ENCODE measurements around the gene FAM3C.
A peak's percentile ranks its signal among the peaks of the same experiment; 100 is the strongest.
"Not testable (repeated sequence)": the region's sequence is repeated elsewhere in the genome, so short reads cannot be mapped to it uniquely, and the experiment has no call there.

FAM3C gene

GRCh38 chr7:121395961-121396757, at the start of gene FAM3C:
TSS of gene FAM3C (minus strand) at chr7:121396308. CDS start at chr7:121382969, 13,339 bp downstream.
- peak; percentile 16 to 95 (median 80) for DNase-seq

GRCh38 chr7:121442845-121443244, 46.7 kb upstream of the FAM3C start:
- DNase-seq: no peak

- no peak for DNase-seq
Measured at GRCh38 chr7:121440857-121441503, 44.9 kb upstream of the FAM3C start.

- DNase-seq: peak in 7 of 14 donors; percentile 2 to 40 (median 7)
Measured at GRCh38 chr7:121438043-121438955, 42.2 kb upstream of the FAM3C start.

GRCh38 chr7:121437470-121437869, 41.4 kb upstream of the FAM3C start:
- no peak for DNase-seq

- no peak for DNase-seq
Measured at GRCh38 chr7:121436688-121437087, 40.6 kb upstream of the FAM3C start.

GRCh38 chr7:121436136-121436535, 40.0 kb upstream of the FAM3C start:
- no peak for DNase-seq

GRCh38 chr7:121433775-121434174, 37.7 kb upstream of the FAM3C start:
- DNase-seq: no peak

- DNase-seq: not testable (repeated sequence)
Measured at GRCh38 chr7:121432486-121432885, 36.4 kb upstream of the FAM3C start.

- no peak for DNase-seq
Measured at GRCh38 chr7:121431996-121432395, 35.9 kb upstream of the FAM3C start.

GRCh38 chr7:121431389-121431995, 35.4 kb upstream of the FAM3C start:
- no peak for DNase-seq

- DNase-seq: no peak
Measured at GRCh38 chr7:121430558-121430957, 34.5 kb upstream of the FAM3C start.

- DNase-seq: no peak
Measured at GRCh38 chr7:121429798-121430197, 33.7 kb upstream of the FAM3C start.

- DNase-seq: no peak
Measured at GRCh38 chr7:121428855-121429489, 32.9 kb upstream of the FAM3C start.

GRCh38 chr7:121421743-121422142, 25.6 kb upstream of the FAM3C start:
- DNase-seq: not testable (repeated sequence)

GRCh38 chr7:121420976-121421375, 24.9 kb upstream of the FAM3C start:
- DNase-seq: no peak

GRCh38 chr7:121419201-121420148, 23.4 kb upstream of the FAM3C start:
- DNase-seq: no peak

- no peak for DNase-seq
Measured at GRCh38 chr7:121416533-121416932, 20.4 kb upstream of the FAM3C start.

GRCh38 chr7:121414436-121414835, 18.3 kb upstream of the FAM3C start:
- DNase-seq: no peak

GRCh38 chr7:121411597-121411979, 15.5 kb upstream of the FAM3C start:
- no peak for DNase-seq
